IMR-90 (cell line): ENCODE data around the gene MTX3. TPM values are rescaled to one million over a fixed set of nuclear protein-coding genes. Genes with fewer than 3 reads are reported as not detected.

ENCODE experiments used
- ATAC-seq: fragments of 200-7000 bp; cut with Tn5 transposase; 2 replicates; pipeline ENCODE4 v1.9.1; 2020; ENCODE audit warnings: low read depth, mild to moderate bottlenecking, moderate library complexity
- BruUV-seq: library from RNA; stranded (reverse); fragments of 400-500 nt; replicated peaks from 2 replicates; lab custom pipeline; 2021; lab: Mats Ljungman, UMichigan
- CTCF ChIA-PET: fragments of 300-600 bp; formaldehyde crosslinking; extraction: SDS; loops from one replicate; lab custom pipeline; 2021; ENCODE audit warnings: antibody characterized with exemption; lab: Yijun Ruan, JAX
- POLR2A ChIA-PET: fragments of 300-600 bp; sonication (Branson Sonifier 250); formaldehyde crosslinking; loops from one replicate; lab custom pipeline; 2022; ENCODE audit warnings: antibody characterized with exemption; ENCODE audit not compliant: unreplicated experiment; lab: Charles Lee
- DNase-seq: peaks from one replicate; pipeline ENCODE4 v3.0.0; 2013
- H2AFZ ChIP-seq: replicated peaks from 2 replicates; pipeline ENCODE3; 2013; ENCODE audit warnings: low read length, mild to moderate bottlenecking; ENCODE audit not compliant: poor library complexity
- H2AK5ac ChIP-seq: 2 replicates; pipeline ENCODE4 v1.6.1; 2013; ENCODE audit warnings: low read depth, low read length, inconsistent platforms
- H2AK9ac ChIP-seq: replicated peaks from 2 replicates; pipeline ENCODE3; 2013; ENCODE audit warnings: mild to moderate bottlenecking, low read depth, low read length, moderate library complexity; ENCODE audit not compliant: poor library complexity
- H2BK120ac ChIP-seq: 2 replicates; pipeline ENCODE4 v1.6.1; 2013; ENCODE audit warnings: low read depth, low read length, inconsistent platforms
- H2BK15ac ChIP-seq: 3 replicates; pipeline ENCODE4 v1.6.1; 2013; ENCODE audit warnings: low read depth, low read length, inconsistent platforms
- H2BK20ac ChIP-seq: 2 replicates; pipeline ENCODE4 v1.6.1; 2013; ENCODE audit warnings: low read depth, mild to moderate bottlenecking, inconsistent platforms, low read length, moderate library complexity
- H2BK5ac ChIP-seq: 2 replicates; pipeline ENCODE4 v1.6.1; 2013; ENCODE audit warnings: mild to moderate bottlenecking, low read depth, low read length, inconsistent platforms; ENCODE audit not compliant: poor library complexity, severe bottlenecking
- H3K14ac ChIP-seq: replicated peaks from 2 replicates; pipeline ENCODE4 v1.6.1; 2013; ENCODE audit warnings: low read depth, low read length, inconsistent platforms
- H3K18ac ChIP-seq: 2 replicates; pipeline ENCODE4 v1.6.1; 2013; ENCODE audit warnings: low read depth, low read length, control low read depth
- H3K23ac ChIP-seq: 2 replicates; pipeline ENCODE4 v1.6.1; 2013; ENCODE audit warnings: low read depth, low read length, inconsistent platforms
- H3K27ac ChIP-seq: 2 replicates; pipeline ENCODE4 v1.5.1; 2013; ENCODE audit warnings: mild to moderate bottlenecking, control low read depth, low read length; ENCODE audit not compliant: insufficient read depth
- H3K27me3 ChIP-seq: 2 replicates; pipeline ENCODE4 v1.6.1; 2013; ENCODE audit warnings: low read length; ENCODE audit not compliant: control insufficient read depth, insufficient read depth
- H3K36me3 ChIP-seq: 2 replicates; pipeline ENCODE4 v1.6.1; 2013; ENCODE audit warnings: low read length, mixed read lengths; ENCODE audit not compliant: control insufficient read depth, insufficient read depth
- H3K4ac ChIP-seq: 2 replicates; pipeline ENCODE4 v1.6.1; 2013; ENCODE audit warnings: low read depth, low read length, inconsistent platforms
- H3K4me1 ChIP-seq: 2 replicates; pipeline ENCODE4 v1.6.1; 2013; ENCODE audit warnings: low read length, mixed read lengths; ENCODE audit not compliant: control insufficient read depth, insufficient read depth
- H3K4me2 ChIP-seq: 2 replicates; pipeline ENCODE4 v1.6.1; 2013; ENCODE audit warnings: low read depth, mild to moderate bottlenecking, control low read depth, low read length, moderate library complexity
- H3K4me3 ChIP-seq: 2 replicates; pipeline ENCODE4 v1.5.1; 2013; ENCODE audit warnings: low read depth, mild to moderate bottlenecking, control low read depth, low read length, moderate library complexity; ENCODE audit not compliant: insufficient read depth
- H3K56ac ChIP-seq: 2 replicates; pipeline ENCODE4 v1.6.1; 2013; ENCODE audit warnings: low read length, inconsistent platforms; ENCODE audit not compliant: insufficient read depth; ENCODE audit errors: extremely low read depth
- H3K79me1 ChIP-seq, 2 experiments: 2 replicates each; pipeline ENCODE4 v1.6.1; 2013; ENCODE audit warnings: low read length in 2 of 2, inconsistent platforms in 1 of 2, low read depth in 1 of 2
- H3K9ac ChIP-seq: 2 replicates; pipeline ENCODE4 v1.6.1; 2013; ENCODE audit warnings: low read depth, low read length, control low read depth
- H3K9me1 ChIP-seq: 2 replicates; pipeline ENCODE4 v1.6.1; 2013; ENCODE audit warnings: low read length, inconsistent platforms; ENCODE audit not compliant: insufficient read depth
- H3K9me3 ChIP-seq: 2 replicates; pipeline ENCODE4 v1.6.1; 2013; ENCODE audit warnings: low read length; ENCODE audit not compliant: control insufficient read depth, insufficient read depth
- H4K20me1 ChIP-seq: 2 replicates; pipeline ENCODE4 v1.6.1; 2013; ENCODE audit warnings: low read length, inconsistent platforms; ENCODE audit not compliant: insufficient read depth
- H4K5ac ChIP-seq: 2 replicates; pipeline ENCODE4 v1.6.1; 2013; ENCODE audit warnings: mild to moderate bottlenecking, low read depth, low read length, control low read depth
- H4K8ac ChIP-seq, 2 experiments: 2 replicates each; pipeline ENCODE4 v1.6.1; 2013; ENCODE audit warnings: low read depth in 2 of 2, low read length in 2 of 2, control low read depth in 1 of 2, inconsistent platforms in 1 of 2
- H4K91ac ChIP-seq: 2 replicates; pipeline ENCODE4 v1.6.1; 2013; ENCODE audit warnings: low read depth, low read length, inconsistent platforms; ENCODE audit not compliant: insufficient read depth
- BHLHE40 ChIP-seq: fragments of 150-350 bp; IDR thresholded peaks from 2 replicates; pipeline ENCODE4 v1.6.1; 2016; ENCODE audit warnings: mild to moderate bottlenecking, low read depth, low read length
- MAZ ChIP-seq: IDR thresholded peaks from 2 replicates; pipeline ENCODE4 v1.6.1; 2012; ENCODE audit warnings: low read depth, mild to moderate bottlenecking, low read length, improper control_type of control experiment, moderate library complexity, borderline replicate concordance
- MXI1 ChIP-seq: IDR thresholded peaks from 2 replicates; pipeline ENCODE4 v1.6.1; 2012; ENCODE audit warnings: low read depth, mild to moderate bottlenecking, low read length, moderate library complexity, borderline replicate concordance
- NFE2L2 ChIP-seq: fragments of 150-350 bp; IDR thresholded peaks from 2 replicates; pipeline ENCODE4 v1.6.1; 2016; ENCODE audit warnings: low read depth, mild to moderate bottlenecking, low read length
- POLR2A ChIP-seq: IDR thresholded peaks from 2 replicates; pipeline ENCODE4 v1.6.1; 2012; ENCODE audit warnings: mild to moderate bottlenecking, low read depth, low read length
- RAD21 ChIP-seq: IDR thresholded peaks from 2 replicates; pipeline ENCODE4 v1.6.1; 2012; ENCODE audit warnings: low read length, improper control_type of control experiment
- RFX5 ChIP-seq: IDR thresholded peaks from 2 replicates; pipeline ENCODE4 v1.8.0; 2012; ENCODE audit warnings: low read depth, mild to moderate bottlenecking, low read length, moderate library complexity
- WGBS, 2 experiments: methylation state at CpG; one replicate each; pipeline versions ENCODE4 v1.1.5 to v1.1.7; 2013; ENCODE audit warnings: missing lambda C conversion rate in 2 of 2; ENCODE audit not compliant: insufficient read length in 1 of 2; ENCODE audit errors: extremely low coverage in 2 of 2; 5-methylcytosine and 5-hydroxymethylcytosine counted together
- dilution Hi-C: fragments of 300-500 bp; cut with HindIII; formaldehyde crosslinking; loops from one replicate; pipeline ENCODE4 v1.14.3; 2018; ENCODE audit warnings: low sequenced_read_pairs; ENCODE audit not compliant: unreplicated experiment
- in situ Hi-C: fragments of 300-500 bp; cut with MboI; formaldehyde crosslinking; loops from 3 replicates; pipeline ENCODE4 v1.14.3; 2019; ENCODE audit warnings: low sequenced_read_pairs, inconsistent platforms, mixed read lengths
- intact Hi-C: fragments of 100-400 bp; cut with micrococcal nuclease; formaldehyde crosslinking; loops from 2 replicates; pipeline ENCODE4 v1.10.0; 2022
- polyA plus RNA-seq, 3 experiments: library from polyadenylated mRNA; depleted of rRNA; stranded (reverse); fragments of >200 nt; gene quantifications; 2 replicates each; pipeline ENCODE4 v1.2.3, GENCODE V29; 2012; ENCODE audit warnings: low replicate concordance in 1 of 3
- total RNA-seq: library from RNA; depleted of rRNA; stranded (reverse); fragments of >200 nt; gene quantifications from 2 replicates; pipeline ENCODE4 v1.2.3, GENCODE V29; 2012
- TF ChIP-seq, protein P1 (sequence below): fragments of 150-350 bp; IDR thresholded peaks from 2 replicates; pipeline ENCODE4 v1.6.1; 2016; ENCODE audit warnings: low read depth, mild to moderate bottlenecking, low read length, moderate library complexity, borderline replicate concordance
- TF ChIP-seq, protein P2 (sequence below): fragments of 150-350 bp; IDR thresholded peaks from 2 replicates; pipeline ENCODE4 v1.6.1; 2017; ENCODE audit warnings: mild to moderate bottlenecking, antibody characterized with exemption, low read length, low read depth
- TF ChIP-seq, protein P3 (sequence below): conservative IDR thresholded peaks from 2 replicates; pipeline ENCODE4 v1.5.1; 2012; ENCODE audit warnings: mild to moderate bottlenecking, low read depth, low read length, improper control_type of control experiment

The MTX3 gene
- total and polyA plus RNA-seq, 2 of the 4 experiments (the other 2 are of a cell fraction), result 6.6 to 12.7 TPM

DNA sequence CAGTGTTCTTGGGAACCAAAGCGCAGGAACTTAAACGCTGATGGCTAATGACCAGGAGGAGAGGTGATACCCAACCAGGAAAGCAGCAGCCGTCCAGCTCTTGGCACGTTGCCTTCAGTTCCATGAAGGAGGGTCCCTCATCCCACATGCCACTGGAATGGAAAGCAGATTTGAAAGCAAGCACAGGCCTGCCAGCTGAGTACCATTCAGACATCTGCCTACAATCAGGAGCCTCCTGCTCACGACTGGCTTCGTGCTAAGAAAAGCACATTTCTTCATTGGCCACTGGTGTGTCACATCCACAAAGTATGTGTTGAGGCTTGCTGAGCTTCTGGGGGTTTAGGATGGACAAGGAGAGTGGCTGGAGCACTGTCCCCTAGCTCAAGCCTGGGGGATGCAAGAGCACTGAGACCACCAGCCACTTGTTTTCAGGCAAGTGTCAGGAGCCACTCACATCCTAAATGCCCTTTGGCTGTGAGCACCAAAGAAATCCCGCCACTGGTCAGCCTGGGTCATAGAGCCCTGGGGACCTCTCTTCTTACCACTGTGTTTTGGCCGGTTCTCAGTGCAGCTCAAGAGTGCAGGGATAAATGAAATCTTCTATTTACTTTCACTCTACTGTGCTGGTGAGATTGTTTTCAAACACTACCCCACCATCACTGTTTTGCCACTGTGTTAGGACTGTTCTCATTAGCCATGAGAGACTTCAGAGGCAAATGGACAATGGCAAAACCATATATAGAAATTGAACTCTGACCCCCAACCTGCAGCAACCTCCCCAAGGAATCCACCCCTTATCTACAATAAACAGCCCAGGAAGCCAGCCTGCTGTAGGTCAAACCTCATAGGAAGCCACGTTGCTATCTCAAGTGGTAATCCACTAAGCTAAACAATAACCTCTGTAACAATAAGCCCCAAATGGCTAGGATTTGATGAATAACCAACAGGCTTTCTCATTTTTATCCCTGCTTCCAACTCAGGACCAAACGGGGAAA is 58.3 kb downstream of the MTX3 start (continued):
- TF ChIP-seq, protein P1, sequence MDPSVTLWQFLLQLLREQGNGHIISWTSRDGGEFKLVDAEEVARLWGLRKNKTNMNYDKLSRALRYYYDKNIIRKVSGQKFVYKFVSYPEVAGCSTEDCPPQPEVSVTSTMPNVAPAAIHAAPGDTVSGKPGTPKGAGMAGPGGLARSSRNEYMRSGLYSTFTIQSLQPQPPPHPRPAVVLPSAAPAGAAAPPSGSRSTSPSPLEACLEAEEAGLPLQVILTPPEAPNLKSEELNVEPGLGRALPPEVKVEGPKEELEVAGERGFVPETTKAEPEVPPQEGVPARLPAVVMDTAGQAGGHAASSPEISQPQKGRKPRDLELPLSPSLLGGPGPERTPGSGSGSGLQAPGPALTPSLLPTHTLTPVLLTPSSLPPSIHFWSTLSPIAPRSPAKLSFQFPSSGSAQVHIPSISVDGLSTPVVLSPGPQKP, result no peak
- no peak for TF ChIP-seq RFX5

DNA sequence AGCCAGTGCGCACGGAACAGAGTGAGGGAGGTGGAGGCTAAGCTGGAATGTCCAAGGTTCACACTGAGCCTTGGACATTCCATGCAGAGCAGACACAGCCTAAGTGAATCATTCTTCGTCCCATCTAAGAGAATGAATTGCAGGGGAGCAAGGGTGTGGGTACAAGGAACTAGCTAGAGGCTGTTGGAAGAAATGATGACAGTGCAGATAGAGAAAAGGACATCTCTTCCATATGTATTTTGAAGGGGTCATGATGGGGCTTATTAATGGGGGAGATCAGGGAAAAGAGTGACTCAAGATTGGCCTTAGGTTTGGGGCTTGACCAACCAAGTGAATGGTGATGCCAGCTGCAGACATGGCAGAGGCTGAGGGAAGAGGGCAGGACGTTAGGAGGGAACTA is 59.2 kb downstream of the MTX3 start:
- Histone ChIP-seq H4K91ac (no peak overlapping the region), H2BK20ac (no peak overlapping the region), H3K27ac (no peak overlapping the region), H3K9ac (no peak overlapping the region), H2BK15ac (no peak overlapping the region), H3K23ac (no peak overlapping the region), H4K5ac (no peak overlapping the region), H2AK9ac (no peak overlapping the region), H3K18ac (no peak overlapping the region), H3K4me3 (no peak overlapping the region), H2AK5ac (no peak overlapping the region), H3K4me2 (no peak overlapping the region), H2BK5ac (no peak overlapping the region), H4K8ac (no peak overlapping the region), H2BK120ac (no peak overlapping the region), H3K79me1 (no peaks in the 10 kb centered on the region), H3K56ac (no peak overlapping the region), H3K9me3 (no peaks in the 10 kb centered on the region), H4K20me1 (no peaks in the 10 kb centered on the region), H3K14ac (no peak overlapping the region), H3K27me3 (peaks cover 13% of the 10 kb centered on the region), H3K9me1 (no peaks in the 10 kb centered on the region), H3K4me1 (no peaks in the 10 kb centered on the region), H3K36me3 (no peaks in the 10 kb centered on the region), H3K4ac (no peak overlapping the region), H2AFZ (no peak overlapping the region)
- in situ Hi-C loops, result no loop called here
- ATAC-seq (no peak), DNase-seq (no peak)
- no CpG with 5 or more reads among the region's 4 CpGs for WGBS, 2 experiments
- no TSS peak for BruUV-seq
- ChIA-PET POLR2A (no interaction called here), CTCF (no interaction called here)
- dilution Hi-C loops, result no loop called here
- intact Hi-C loops, result loop anchor here (1.0 kb wide), 1 partner anchor 21 kb away; no protein-coding TSS in a partner anchor
- TF ChIP-seq BHLHE40 (no peak), MAZ (no peak), MXI1 (no peak), RAD21 (no peak), NFE2L2 (no peak), POLR2A (no peak)
- TF ChIP-seq, protein P2, sequence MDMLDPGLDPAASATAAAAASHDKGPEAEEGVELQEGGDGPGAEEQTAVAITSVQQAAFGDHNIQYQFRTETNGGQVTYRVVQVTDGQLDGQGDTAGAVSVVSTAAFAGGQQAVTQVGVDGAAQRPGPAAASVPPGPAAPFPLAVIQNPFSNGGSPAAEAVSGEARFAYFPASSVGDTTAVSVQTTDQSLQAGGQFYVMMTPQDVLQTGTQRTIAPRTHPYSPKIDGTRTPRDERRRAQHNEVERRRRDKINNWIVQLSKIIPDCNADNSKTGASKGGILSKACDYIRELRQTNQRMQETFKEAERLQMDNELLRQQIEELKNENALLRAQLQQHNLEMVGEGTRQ, result no peak
- TF ChIP-seq, protein P1, result no peak
- TF ChIP-seq, protein P3, sequence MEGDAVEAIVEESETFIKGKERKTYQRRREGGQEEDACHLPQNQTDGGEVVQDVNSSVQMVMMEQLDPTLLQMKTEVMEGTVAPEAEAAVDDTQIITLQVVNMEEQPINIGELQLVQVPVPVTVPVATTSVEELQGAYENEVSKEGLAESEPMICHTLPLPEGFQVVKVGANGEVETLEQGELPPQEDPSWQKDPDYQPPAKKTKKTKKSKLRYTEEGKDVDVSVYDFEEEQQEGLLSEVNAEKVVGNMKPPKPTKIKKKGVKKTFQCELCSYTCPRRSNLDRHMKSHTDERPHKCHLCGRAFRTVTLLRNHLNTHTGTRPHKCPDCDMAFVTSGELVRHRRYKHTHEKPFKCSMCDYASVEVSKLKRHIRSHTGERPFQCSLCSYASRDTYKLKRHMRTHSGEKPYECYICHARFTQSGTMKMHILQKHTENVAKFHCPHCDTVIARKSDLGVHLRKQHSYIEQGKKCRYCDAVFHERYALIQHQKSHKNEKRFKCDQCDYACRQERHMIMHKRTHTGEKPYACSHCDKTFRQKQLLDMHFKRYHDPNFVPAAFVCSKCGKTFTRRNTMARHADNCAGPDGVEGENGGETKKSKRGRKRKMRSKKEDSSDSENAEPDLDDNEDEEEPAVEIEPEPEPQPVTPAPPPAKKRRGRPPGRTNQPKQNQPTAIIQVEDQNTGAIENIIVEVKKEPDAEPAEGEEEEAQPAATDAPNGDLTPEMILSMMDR, result no peak
